HCT116 (cell line): ENCODE data around the gene HEATR3. TPM values are rescaled to one million over a fixed set of nuclear protein-coding genes. Genes with fewer than 3 reads are reported as not detected.

Experiments
- ATAC-seq: fragments of 200-7000 bp; cut with Tn5 transposase; 2 replicates; pipeline ENCODE4 v1.9.1; 2020; ENCODE audit warnings: mild to moderate bottlenecking, moderate library complexity
- BruUV-seq: library from RNA; stranded (reverse); fragments of 400-500 nt; replicated peaks from 2 replicates; lab custom pipeline; 2021; lab: Mats Ljungman, UMichigan
- CTCF ChIA-PET: fragments of 300-600 bp; sonication (Branson Sonifier 250); formaldehyde crosslinking; loops from one replicate; lab custom pipeline; 2021; ENCODE audit warnings: antibody characterized with exemption; lab: Charles Lee
- POLR2A ChIA-PET: fragments of 300-600, 350-600 bp; sonication (Branson Sonifier 250); formaldehyde crosslinking; loops from one replicate; lab custom pipeline; 2021; ENCODE audit warnings: antibody characterized with exemption; lab: Charles Lee
- RAD21 ChIA-PET, 2 experiments: fragments of 300-600 bp; sonication (Branson Sonifier 250); formaldehyde crosslinking; loops; one replicate each; lab custom pipeline; 2023; ENCODE audit warnings: low total read pairs in 2 of 2; ENCODE audit not compliant: uncharacterized antibody in 2 of 2, unreplicated experiment in 2 of 2, low non-redundant PET in 1 of 2; lab: Charles Lee
- DNase-seq: peaks from one replicate; pipeline ENCODE4 v3.0.0-alpha.2; 2010; ENCODE audit warnings: low read depth, low spot score
- H2AFZ ChIP-seq: fragments of 200-600 bp; shearing (Covaris generic), sonication (generic); 2 replicates; pipeline ENCODE4 v1.6.1; 2017; ENCODE audit warnings: low read depth, mixed run types, mixed read lengths, antibody characterized with exemption, low read length; ENCODE audit not compliant: poor library complexity, severe bottlenecking
- H3K27ac ChIP-seq: 2 replicates; pipeline ENCODE4 v1.5.1; 2012; ENCODE audit warnings: low read depth, low read length
- H3K27me3 ChIP-seq: fragments of 200-600 bp; sonication (generic); 2 replicates; pipeline ENCODE4 v1.6.1; 2016; ENCODE audit warnings: mixed run types, low read length, mixed read lengths; ENCODE audit not compliant: insufficient read depth
- H3K36me3 ChIP-seq, 2 experiments: fragments of 200-500 bp in 1 of 2; fragments of 200-600 bp in 1 of 2; sonication (Bioruptor generic) in 1 of 2; sonication (generic) in 1 of 2; 2 replicates each; pipeline versions ENCODE4 v1.5.1 to v1.6.1; 2014 to 2016; ENCODE audit warnings: low read length in 2 of 2, inconsistent platforms in 1 of 2, mixed read lengths in 1 of 2, mixed run types in 1 of 2; ENCODE audit not compliant: insufficient read depth in 2 of 2, control insufficient read depth in 1 of 2
- H3K4me1 ChIP-seq, 2 experiments: fragments of 200-600 bp in 1 of 2; sonication (generic) in 1 of 2; 2 replicates each; pipeline versions ENCODE4 v1.5.1 to v1.6.1; 2012 to 2017; ENCODE audit warnings: low read length in 2 of 2, inconsistent platforms in 1 of 2, mild to moderate bottlenecking in 1 of 2, mixed read lengths in 1 of 2, mixed run types in 1 of 2, moderate library complexity in 1 of 2; ENCODE audit not compliant: insufficient read depth in 2 of 2, control insufficient read depth in 1 of 2
- H3K4me2 ChIP-seq: fragments of 200-600 bp; sonication (generic); 2 replicates; pipeline ENCODE4 v1.6.1; 2017; ENCODE audit warnings: mixed run types, low read length, mixed read lengths
- H3K4me3 ChIP-seq, 2 experiments: fragments of 200-600 bp in 1 of 2; sonication (generic) in 1 of 2; replicated peaks in 1 of 2; 2 replicates each; pipeline ENCODE4 v1.5.1; 2011 to 2016; ENCODE audit warnings: low read length in 2 of 2, control low read depth in 1 of 2, low read depth in 1 of 2, mild to moderate bottlenecking in 1 of 2, mixed read lengths in 1 of 2, mixed run types in 1 of 2
- H3K79me2 ChIP-seq: fragments of 200-600 bp; sonication (generic); 2 replicates; pipeline ENCODE4 v1.6.1; 2017; ENCODE audit warnings: mild to moderate bottlenecking, mixed run types, low read length, moderate library complexity, mixed read lengths; ENCODE audit not compliant: insufficient read depth
- H3K9ac ChIP-seq: fragments of 200-600 bp; sonication (generic); 2 replicates; pipeline ENCODE4 v1.6.1; 2016; ENCODE audit warnings: low read length, mixed read lengths
- H3K9me2 ChIP-seq: fragments of 200-600 bp; sonication (generic), shearing (Covaris generic); 2 replicates; pipeline ENCODE4 v1.6.1; 2017; ENCODE audit warnings: mixed run types, mild to moderate bottlenecking, moderate library complexity; ENCODE audit not compliant: insufficient read depth
- H3K9me3 ChIP-seq, 2 experiments: fragments of 200-500 bp in 1 of 2; fragments of 200-600 bp in 1 of 2; sonication (Bioruptor generic) in 1 of 2; sonication (generic) in 1 of 2; 2 replicates each; pipeline ENCODE4 v1.6.1; 2014 to 2017; ENCODE audit warnings: low read length in 2 of 2, mixed read lengths in 2 of 2, inconsistent platforms in 1 of 2, low read depth in 1 of 2, mild to moderate bottlenecking in 1 of 2, mixed run types in 1 of 2, moderate library complexity in 1 of 2; ENCODE audit not compliant: control insufficient read depth in 1 of 2, insufficient read depth in 1 of 2
- H4K20me1 ChIP-seq: fragments of 200-600 bp; sonication (generic), shearing (Covaris generic); 2 replicates; pipeline ENCODE4 v1.6.1; 2017; ENCODE audit warnings: mixed run types, mild to moderate bottlenecking, moderate library complexity; ENCODE audit not compliant: insufficient read depth
- EZH2 ChIP-seq: fragments of 200-600 bp; sonication (generic); IDR thresholded peaks from 2 replicates; pipeline ENCODE4 v1.6.1; 2017; ENCODE audit warnings: antibody characterized with exemption, mixed run types
- POLR2AphosphoS5 ChIP-seq: IDR thresholded peaks from 2 replicates; pipeline ENCODE4 v1.6.1; 2011; ENCODE audit warnings: mild to moderate bottlenecking, low read depth, low read length, moderate library complexity
- RAD21 ChIP-seq: IDR thresholded peaks from 2 replicates; pipeline ENCODE4 v1.6.1; 2012; ENCODE audit warnings: low read depth, mild to moderate bottlenecking
- YY1 ChIP-seq: IDR thresholded peaks from 2 replicates; pipeline ENCODE4 v1.6.1; 2011; ENCODE audit warnings: low read length, low read depth, moderate library complexity, mild to moderate bottlenecking; ENCODE audit not compliant: insufficient replicate concordance; ENCODE audit errors: extremely low read depth
- ZNF274 ChIP-seq: fragments of 200-500 bp; sonication (Bioruptor generic); IDR thresholded peaks from 2 replicates; pipeline ENCODE4 v1.6.1; 2014; ENCODE audit warnings: mild to moderate bottlenecking, low read depth, low read length, inconsistent platforms
- intact Hi-C: fragments of 100-400 bp; cut with micrococcal nuclease; formaldehyde crosslinking; loops from 2 replicates; pipeline ENCODE4 v1.10.0; 2022
- total RNA-seq: library from RNA; stranded (reverse); gene quantifications from one replicate; pipeline ENCODE4 v1.2.1, GENCODE V29; 2021; ENCODE audit not compliant: unreplicated experiment
- TF ChIP-seq, protein P1 (sequence below), 3 experiments: fragments of 200-600 bp in 1 of 3; sonication (generic) in 1 of 3; IDR thresholded peaks in 2 of 3; conservative IDR thresholded peaks in 1 of 3; 2 replicates each; pipeline ENCODE4 v1.5.1; 2012 to 2017; ENCODE audit warnings: low read depth in 2 of 3, low read length in 2 of 3, antibody characterized with exemption in 1 of 3, borderline replicate concordance in 1 of 3, control low read depth in 1 of 3, mild to moderate bottlenecking in 1 of 3, mixed read lengths in 1 of 3, mixed run types in 1 of 3, moderate library complexity in 1 of 3; ENCODE audit not compliant: insufficient read depth in 1 of 3
- TF ChIP-seq, protein P2 (sequence below): IDR thresholded peaks from 2 replicates; pipeline ENCODE4 v1.6.1; 2011; ENCODE audit warnings: mild to moderate bottlenecking, low read length, moderate library complexity; ENCODE audit not compliant: insufficient replicate concordance; ENCODE audit errors: extremely low read depth

The HEATR3 gene
- total RNA-seq, 1 experiment from 2014 or later: 16.3 TPM

DNA sequence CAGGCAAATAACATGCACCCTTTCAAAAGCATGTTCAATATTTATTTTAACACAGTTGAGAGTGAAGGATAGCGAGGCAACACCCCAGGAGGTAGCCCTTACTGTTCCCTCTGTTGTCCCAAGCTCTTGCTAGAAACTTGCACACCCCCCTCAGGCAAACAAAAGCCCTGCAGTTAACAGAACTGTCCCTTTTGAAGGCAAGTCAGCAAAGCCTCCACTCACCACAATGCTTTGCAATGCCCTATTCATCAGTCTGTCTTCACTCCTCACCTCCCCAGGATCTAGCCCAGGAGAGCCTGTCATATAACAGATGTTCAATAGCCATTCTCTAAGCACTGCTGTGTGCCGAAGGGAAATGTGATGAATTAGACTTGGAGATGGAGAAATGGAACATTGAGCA, 44.2 kb upstream of the HEATR3 start:
- DNase-seq (no peak), ATAC-seq (no peak)
- H3K27me3 ChIP-seq: no peaks in the 10 kb centered on the region
- H3K9me2 ChIP-seq: no peaks in the 10 kb centered on the region
- CTCF ChIA-PET: interaction anchor here (0.9 kb wide), 1 partner anchor 63 kb away, joined by 3 read pairs; no protein-coding TSS in a partner anchor
- no peaks in the 10 kb centered on the region for H3K36me3 ChIP-seq
- H3K4me2 ChIP-seq: no peak overlapping the region
- H3K9me3 ChIP-seq: no peaks in the 10 kb centered on the region
- RAD21 ChIA-PET: no interaction called here
- POLR2A ChIA-PET: no interaction called here
- H3K4me3 ChIP-seq: no peak overlapping the region
- H3K79me2 ChIP-seq: peaks cover 14% of the 10 kb centered on the region
- peaks cover 2 to 13% of the 10 kb centered on the region in 2 experiments; a peak in 2 of 4 replicates for H3K4me1 ChIP-seq
- H3K9ac ChIP-seq: no peak overlapping the region
- H2AFZ ChIP-seq: no peak overlapping the region
- no peaks in the 10 kb centered on the region for H4K20me1 ChIP-seq
- TF ChIP-seq YY1: no peak
- TF ChIP-seq, protein P1, sequence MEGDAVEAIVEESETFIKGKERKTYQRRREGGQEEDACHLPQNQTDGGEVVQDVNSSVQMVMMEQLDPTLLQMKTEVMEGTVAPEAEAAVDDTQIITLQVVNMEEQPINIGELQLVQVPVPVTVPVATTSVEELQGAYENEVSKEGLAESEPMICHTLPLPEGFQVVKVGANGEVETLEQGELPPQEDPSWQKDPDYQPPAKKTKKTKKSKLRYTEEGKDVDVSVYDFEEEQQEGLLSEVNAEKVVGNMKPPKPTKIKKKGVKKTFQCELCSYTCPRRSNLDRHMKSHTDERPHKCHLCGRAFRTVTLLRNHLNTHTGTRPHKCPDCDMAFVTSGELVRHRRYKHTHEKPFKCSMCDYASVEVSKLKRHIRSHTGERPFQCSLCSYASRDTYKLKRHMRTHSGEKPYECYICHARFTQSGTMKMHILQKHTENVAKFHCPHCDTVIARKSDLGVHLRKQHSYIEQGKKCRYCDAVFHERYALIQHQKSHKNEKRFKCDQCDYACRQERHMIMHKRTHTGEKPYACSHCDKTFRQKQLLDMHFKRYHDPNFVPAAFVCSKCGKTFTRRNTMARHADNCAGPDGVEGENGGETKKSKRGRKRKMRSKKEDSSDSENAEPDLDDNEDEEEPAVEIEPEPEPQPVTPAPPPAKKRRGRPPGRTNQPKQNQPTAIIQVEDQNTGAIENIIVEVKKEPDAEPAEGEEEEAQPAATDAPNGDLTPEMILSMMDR (IDR thresholded peaks at IDR 0.05 in 2 of 3, conservative IDR thresholded peaks at IDR 0.05 in 1 of 3; ENCODE audit: borderline replicate concordance in 1 of 3, insufficient read depth in 1 of 3, low read depth in 2 of 3, low read length in 2 of 3): peak in 1 of 3 experiments; percentile 22; a peak in 2 of 6 replicates
- TF ChIP-seq, protein P2, sequence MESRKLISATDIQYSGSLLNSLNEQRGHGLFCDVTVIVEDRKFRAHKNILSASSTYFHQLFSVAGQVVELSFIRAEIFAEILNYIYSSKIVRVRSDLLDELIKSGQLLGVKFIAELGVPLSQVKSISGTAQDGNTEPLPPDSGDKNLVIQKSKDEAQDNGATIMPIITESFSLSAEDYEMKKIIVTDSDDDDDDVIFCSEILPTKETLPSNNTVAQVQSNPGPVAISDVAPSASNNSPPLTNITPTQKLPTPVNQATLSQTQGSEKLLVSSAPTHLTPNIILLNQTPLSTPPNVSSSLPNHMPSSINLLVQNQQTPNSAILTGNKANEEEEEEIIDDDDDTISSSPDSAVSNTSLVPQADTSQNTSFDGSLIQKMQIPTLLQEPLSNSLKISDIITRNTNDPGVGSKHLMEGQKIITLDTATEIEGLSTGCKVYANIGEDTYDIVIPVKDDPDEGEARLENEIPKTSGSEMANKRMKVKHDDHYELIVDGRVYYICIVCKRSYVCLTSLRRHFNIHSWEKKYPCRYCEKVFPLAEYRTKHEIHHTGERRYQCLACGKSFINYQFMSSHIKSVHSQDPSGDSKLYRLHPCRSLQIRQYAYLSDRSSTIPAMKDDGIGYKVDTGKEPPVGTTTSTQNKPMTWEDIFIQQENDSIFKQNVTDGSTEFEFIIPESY: no peak
- no peak for TF ChIP-seq ZNF274
- TF ChIP-seq POLR2AphosphoS5: no peak
- no peak for TF ChIP-seq EZH2
- no peak; the same call in 1 of the 2 replicates for TF ChIP-seq RAD21
- no peak overlapping the region for H3K27ac ChIP-seq
- BruUV-seq: no TSS peak
- intact Hi-C loops: loop anchor here (10.0 kb wide), 1 partner anchor 333 kb away; no protein-coding TSS in a partner anchor
